Endothelial cell of umbilical vein (primary cell): ENCODE results near the gene TTR. TPM values are rescaled to one million over a fixed set of nuclear protein-coding genes. Genes with fewer than 3 reads are reported as not detected.

Source experiments
- BruUV-seq: library from RNA; stranded (reverse); fragments of 400-500 nt; replicated peaks from 2 replicates; lab custom pipeline; 2021; lab: Mats Ljungman, UMichigan
- CTCF ChIA-PET: fragments of 300-600, 350-600 bp; sonication (Branson Sonifier 250); formaldehyde crosslinking; loops from one replicate; lab custom pipeline; 2021; ENCODE audit warnings: antibody characterized with exemption, inconsistent platforms; lab: Charles Lee
- POLR2A ChIA-PET: fragments of 300-600, 350-600 bp; sonication (Branson Sonifier 250); formaldehyde crosslinking; loops from one replicate; lab custom pipeline; 2021; ENCODE audit warnings: antibody characterized with exemption, inconsistent platforms; lab: Charles Lee
- DNase-seq: peaks from one replicate; pipeline ENCODE4 v3.0.0-alpha.2; 2011; ENCODE audit warnings: low read depth, low spot score
- FAIRE-seq: peaks from 2 replicates; lab custom pipeline; 2011; peaks lifted over from hg19 to GRCh38; lab: Jason Lieb, UNC
- H2AFZ ChIP-seq: 2 replicates; pipeline ENCODE4 v1.6.0; 2012; ENCODE audit warnings: low read depth, low read length, control low read depth, inconsistent platforms
- H3K27ac ChIP-seq: 2 replicates; pipeline ENCODE4 v1.5.1; 2011; ENCODE audit warnings: low read depth, mild to moderate bottlenecking, control low read depth, low read length, moderate library complexity; ENCODE audit not compliant: insufficient read depth
- H3K27me3 ChIP-seq, 2 experiments: 2 replicates each; pipeline versions ENCODE4 v1.6.0 to v1.6.1; 2011; ENCODE audit warnings: low read length in 2 of 2, mixed read lengths in 1 of 2; ENCODE audit not compliant: control insufficient read depth in 2 of 2, insufficient read depth in 2 of 2
- H3K36me3 ChIP-seq, 2 experiments: 2 replicates in 1 of 2; 3 replicates in 1 of 2; pipeline ENCODE4 v1.5.1; 2011; ENCODE audit warnings: low read length in 2 of 2, mild to moderate bottlenecking in 1 of 2, moderate library complexity in 1 of 2; ENCODE audit not compliant: control insufficient read depth in 2 of 2, insufficient read depth in 2 of 2; ENCODE audit errors: extremely low read depth in 1 of 2
- H3K4me1 ChIP-seq: 3 replicates; pipeline ENCODE4 v1.5.1; 2011; ENCODE audit warnings: mild to moderate bottlenecking, low read length; ENCODE audit not compliant: control insufficient read depth, insufficient read depth; ENCODE audit errors: extremely low read depth
- H3K4me2 ChIP-seq: 2 replicates; pipeline ENCODE4 v1.6.1; 2011; ENCODE audit warnings: low read length, control low read depth, mixed read lengths; ENCODE audit not compliant: insufficient read depth
- H3K4me3 ChIP-seq, 3 experiments: fragments of 200-600 bp in 1 of 3; sonication (generic), shearing (Covaris generic) in 1 of 3; replicated peaks in 1 of 3; 2 replicates each; pipeline ENCODE4 v1.5.1; 2011 to 2016; ENCODE audit warnings: control low read depth in 3 of 3, low read length in 3 of 3, mild to moderate bottlenecking in 2 of 3, inconsistent platforms in 1 of 3, low read depth in 1 of 3, moderate library complexity in 1 of 3; ENCODE audit not compliant: insufficient read depth in 1 of 3
- H3K79me2 ChIP-seq: 2 replicates; pipeline ENCODE4 v1.6.0; 2012; ENCODE audit warnings: low read length, inconsistent platforms; ENCODE audit not compliant: control insufficient read depth, insufficient read depth
- H3K9ac ChIP-seq: replicated peaks from 2 replicates; pipeline ENCODE3; 2011; ENCODE audit warnings: low read length, control low read depth; ENCODE audit not compliant: insufficient read depth; ENCODE audit errors: extremely low read depth
- H3K9me1 ChIP-seq: replicated peaks from 3 replicates; pipeline ENCODE4 v1.6.0; 2011; ENCODE audit warnings: mild to moderate bottlenecking, low read length; ENCODE audit not compliant: control insufficient read depth, insufficient read depth; ENCODE audit errors: extremely low read depth
- H3K9me3 ChIP-seq: replicated peaks from 2 replicates; pipeline ENCODE4 v1.5.1; 2012; ENCODE audit warnings: low read length, inconsistent platforms; ENCODE audit not compliant: control insufficient read depth, insufficient read depth
- H4K20me1 ChIP-seq: replicated peaks from 2 replicates; pipeline ENCODE3; 2011; ENCODE audit warnings: mild to moderate bottlenecking, low read length; ENCODE audit not compliant: control insufficient read depth, insufficient read depth; ENCODE audit errors: extremely low read depth
- EZH2 ChIP-seq: IDR thresholded peaks from 2 replicates; pipeline ENCODE4 v1.6.1; 2012; ENCODE audit warnings: borderline replicate concordance, low read depth, mild to moderate bottlenecking, moderate library complexity, low read length, inconsistent platforms; ENCODE audit not compliant: severe bottlenecking
- FOS ChIP-seq: IDR thresholded peaks from 2 replicates; pipeline ENCODE4 v1.6.1; 2011; ENCODE audit warnings: mild to moderate bottlenecking, low read length, moderate library complexity, borderline replicate concordance; ENCODE audit not compliant: insufficient read depth
- GATA2 ChIP-seq: IDR thresholded peaks from 2 replicates; pipeline ENCODE4 v1.7.0; 2011; ENCODE audit warnings: low read depth, mild to moderate bottlenecking, moderate library complexity, mixed read lengths, low read length; ENCODE audit not compliant: insufficient read length, insufficient read depth
- JUN ChIP-seq: IDR thresholded peaks from 2 replicates; pipeline ENCODE4 v1.6.1; 2011; ENCODE audit warnings: borderline replicate concordance, low read depth; ENCODE audit not compliant: insufficient read length, insufficient read depth
- MYC ChIP-seq: IDR thresholded peaks from one replicate; pipeline ENCODE4 v1.6.1; 2011; ENCODE audit warnings: mild to moderate bottlenecking, low read depth, low read length
- POLR2A ChIP-seq: IDR thresholded peaks from 2 replicates; pipeline ENCODE4 v1.6.1; 2012; ENCODE audit warnings: low read depth, mild to moderate bottlenecking, control low read depth, low read length
- POLR2AphosphoS5 ChIP-seq: IDR thresholded peaks from 2 replicates; pipeline ENCODE4 v1.6.1; 2012; ENCODE audit warnings: low read depth, mild to moderate bottlenecking, control low read depth, low read length, moderate library complexity; ENCODE audit not compliant: insufficient read depth
- dilution Hi-C: fragments of 300-500 bp; cut with MboI; formaldehyde crosslinking; loops from one replicate; pipeline ENCODE4 v1.15.0; 2019; ENCODE audit warnings: low sequenced_read_pairs; ENCODE audit not compliant: extremely low pct_ligation_motif_present
- intact Hi-C: fragments of 100-400 bp; cut with micrococcal nuclease; formaldehyde crosslinking; loops from one replicate; pipeline ENCODE4 v1.10.0; 2022
- polyA plus RNA-seq, 4 experiments: library from polyadenylated mRNA; depleted of rRNA in 3 of 4; stranded (reverse) in 3 of 4; unstranded in 1 of 4; fragments of >200 nt; gene quantifications; 2 replicates each; pipeline versions ENCODE4 v1.2.1 to v1.2.3, GENCODE V29; 2011 to 2012; ENCODE audit warnings: missing spikeins in 1 of 4
- total RNA-seq: library from RNA; stranded (reverse); gene quantifications from 2 replicates; pipeline ENCODE4 v1.2.3, GENCODE V29; 2021
- TF ChIP-seq, protein P1 (sequence below): IDR thresholded peaks from 2 replicates; pipeline ENCODE4 v1.6.1; 2011; ENCODE audit not compliant: insufficient read depth, insufficient read length
- TF ChIP-seq, protein P2 (sequence below), 2 donors: IDR thresholded peaks; 1 replicate in 1 of 2; 2 replicates in 1 of 2; pipeline ENCODE4 v1.5.1; 2011; ENCODE audit warnings: low read length in 2 of 2, mild to moderate bottlenecking in 2 of 2, moderate library complexity in 2 of 2, control low read depth in 1 of 2, inconsistent platforms in 1 of 2, low read depth in 1 of 2; ENCODE audit not compliant: insufficient read depth in 1 of 2; ENCODE audit errors: extremely low read depth in 1 of 2

TTR gene
- total and polyA plus RNA-seq, 2 donors (not counting 3 experiments of a cell fraction or from before 2014, with no cell fraction given): not detected

DNA sequence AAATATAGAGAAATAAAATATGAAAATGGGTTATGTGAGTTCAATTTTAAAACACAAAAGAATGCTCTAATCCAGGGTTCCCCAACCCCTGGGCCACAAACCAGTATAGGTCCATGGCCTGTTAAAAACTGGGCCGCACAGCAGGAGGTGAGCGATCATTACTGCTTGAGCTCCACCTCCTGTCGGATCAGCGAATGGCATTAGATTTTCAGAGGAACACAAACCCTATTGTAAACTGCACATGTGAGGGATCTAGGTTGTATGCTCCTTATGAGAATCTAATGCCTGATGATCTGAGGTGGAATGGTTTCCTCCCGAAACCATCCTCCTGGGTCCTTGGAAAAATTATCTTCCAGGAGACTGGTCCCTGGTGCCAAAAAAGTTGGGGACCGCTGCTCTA is 34.7 kb downstream of the TTR start:
- no peaks in the 10 kb centered on the region for H3K79me2 ChIP-seq
- H3K9me1 ChIP-seq: no peaks in the 10 kb centered on the region
- FAIRE-seq (no peak), DNase-seq (no peak)
- H2AFZ ChIP-seq: no peak overlapping the region
- dilution Hi-C loops (no loop called here), intact Hi-C loops (no loop called here)
- TF ChIP-seq FOS (no peak), POLR2A (no peak), GATA2 (no peak), JUN (no peak), EZH2 (no peak), POLR2AphosphoS5 (no peak), MYC (no peak)
- TF ChIP-seq, protein P1, sequence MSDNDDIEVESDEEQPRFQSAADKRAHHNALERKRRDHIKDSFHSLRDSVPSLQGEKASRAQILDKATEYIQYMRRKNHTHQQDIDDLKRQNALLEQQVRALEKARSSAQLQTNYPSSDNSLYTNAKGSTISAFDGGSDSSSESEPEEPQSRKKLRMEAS: no peak
- TF ChIP-seq, protein P2, sequence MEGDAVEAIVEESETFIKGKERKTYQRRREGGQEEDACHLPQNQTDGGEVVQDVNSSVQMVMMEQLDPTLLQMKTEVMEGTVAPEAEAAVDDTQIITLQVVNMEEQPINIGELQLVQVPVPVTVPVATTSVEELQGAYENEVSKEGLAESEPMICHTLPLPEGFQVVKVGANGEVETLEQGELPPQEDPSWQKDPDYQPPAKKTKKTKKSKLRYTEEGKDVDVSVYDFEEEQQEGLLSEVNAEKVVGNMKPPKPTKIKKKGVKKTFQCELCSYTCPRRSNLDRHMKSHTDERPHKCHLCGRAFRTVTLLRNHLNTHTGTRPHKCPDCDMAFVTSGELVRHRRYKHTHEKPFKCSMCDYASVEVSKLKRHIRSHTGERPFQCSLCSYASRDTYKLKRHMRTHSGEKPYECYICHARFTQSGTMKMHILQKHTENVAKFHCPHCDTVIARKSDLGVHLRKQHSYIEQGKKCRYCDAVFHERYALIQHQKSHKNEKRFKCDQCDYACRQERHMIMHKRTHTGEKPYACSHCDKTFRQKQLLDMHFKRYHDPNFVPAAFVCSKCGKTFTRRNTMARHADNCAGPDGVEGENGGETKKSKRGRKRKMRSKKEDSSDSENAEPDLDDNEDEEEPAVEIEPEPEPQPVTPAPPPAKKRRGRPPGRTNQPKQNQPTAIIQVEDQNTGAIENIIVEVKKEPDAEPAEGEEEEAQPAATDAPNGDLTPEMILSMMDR (IDR thresholded peaks at IDR 0.05; ENCODE audit: extremely low read depth in 1 of 2, insufficient read depth in 1 of 2, low read depth in 1 of 2, low read length in 2 of 2): no peak
- H3K4me3 ChIP-seq: no peak overlapping the region
- no peaks in the 10 kb centered on the region for H4K20me1 ChIP-seq
- no peaks in the 10 kb centered on the region for H3K9me3 ChIP-seq
- BruUV-seq: no TSS peak
- H3K4me2 ChIP-seq: no peak overlapping the region
- POLR2A ChIA-PET: no interaction called here
- H3K27me3 ChIP-seq: no peaks in the 10 kb centered on the region
- no peak overlapping the region for H3K27ac ChIP-seq
- no peaks in the 10 kb centered on the region for H3K36me3 ChIP-seq
- H3K4me1 ChIP-seq: peaks cover 4% of the 10 kb centered on the region
- CTCF ChIA-PET: no interaction called here
- H3K9ac ChIP-seq: no peak overlapping the region
